ENCODE results near the gene THAP7. TPM values are rescaled to one million over a fixed set of nuclear protein-coding genes. Genes with fewer than 3 reads are reported as not detected.

THAP7 gene
- total RNA-seq, 1 experiment from 2014 or later: 24.6 TPM

- Histone ChIP-seq H3T11ph (ENCODE audit: low read length) (no peak overlapping the region), H2AK5ac (ENCODE audit: insufficient read length, low read length) (no peak overlapping the region), H3K27me3 (ENCODE audit: insufficient read depth, low read length) (peaks cover 3% of the 10 kb centered on the region; the same call in 1 of the 2 replicates), H3K14ac (ENCODE audit: insufficient read depth, low read length) (no peak overlapping the region; the same call in 1 of the 2 replicates), H3K4me2 (ENCODE audit: insufficient read depth, insufficient read length, low read length) (no peak overlapping the region), H2AFZ (ENCODE audit: low read length) (no peak overlapping the region), H3K79me2 (ENCODE audit: insufficient read depth, low read length) (no peaks in the 10 kb centered on the region), H3K56ac (ENCODE audit: insufficient read length, low read depth, low read length) (no peak overlapping the region), H2BK15ac (ENCODE audit: low read depth, low read length) (no peak overlapping the region), H4K91ac (ENCODE audit: insufficient read length, low read depth, low read length) (no peak overlapping the region), H4K5ac (ENCODE audit: insufficient read length, low read depth, low read length) (no peak overlapping the region), H2BK12ac (ENCODE audit: insufficient read length, low read depth, low read length) (no peak overlapping the region), H4K20me1 (ENCODE audit: control insufficient read depth, insufficient read depth, insufficient read length) (no peaks in the 10 kb centered on the region), H2BK20ac (ENCODE audit: low read depth, low read length, poor library complexity, severe bottlenecking) (no peak overlapping the region), H3K9me3 (ENCODE audit: control insufficient read depth, low read depth, low read length) (no peaks in the 10 kb centered on the region), H4K8ac (replicated peaks; ENCODE audit: insufficient read length, low read depth, low read length) (no peak overlapping the region), H3K4ac (ENCODE audit: low read depth, low read length) (no peak overlapping the region), H2BK120ac (ENCODE audit: low read depth, low read length, poor library complexity, severe bottlenecking) (no peak overlapping the region), H3K79me1 (ENCODE audit: insufficient read depth, low read depth, low read length, poor library complexity, severe bottlenecking) (no peaks in the 10 kb centered on the region), H3K27ac (ENCODE audit: insufficient read length, low read depth, low read length) (no peak overlapping the region), H2BK5ac (ENCODE audit: insufficient read length, low read length) (no peak overlapping the region), H3K23ac (ENCODE audit: insufficient read length, low read depth, low read length) (no peak overlapping the region), H3K9ac (ENCODE audit: extremely low read depth, insufficient read length, low read length) (no peak overlapping the region), H3K23me2 (ENCODE audit: insufficient read length, low read depth, low read length, poor library complexity, severe bottlenecking) (no peaks in the 10 kb centered on the region), H3K18ac (ENCODE audit: insufficient read length, low read depth, low read length) (no peak overlapping the region), H3K4me1 (ENCODE audit: insufficient read depth, low read length) (no peaks in the 10 kb centered on the region; the same call in 1 of the 2 replicates)
- Mint-ChIP-seq H3K9me3 (no peaks in the 10 kb centered on the region), H3K36me3 (ENCODE audit: insufficient read depth in 1 of 3, low read depth in 3 of 3) (no peaks in the 10 kb centered on the region), H3K4me3 (no peak overlapping the region), H3K4me1 (peaks cover 10 to 24% of the 10 kb centered on the region in 2 experiments), H3K27ac (no peak overlapping the region; a peak in 1 of 7 replicates), H3K27me3 (ENCODE audit: low read depth) (peaks cover 36% of the 10 kb centered on the region)
- no CpG with 5 or more reads among the region's 13 CpGs for WGBS (ENCODE audit: extremely low coverage, insufficient read length, low lambda C conversion rate)
- DNase-seq: peak; percentile 26
- TF ChIP-seq CTCF (conservative IDR thresholded peaks at IDR 0.05): no peak
Measured at GRCh38 chr22:21028277-21029251, 26.6 kb upstream of the THAP7 start.

Measured in H9 (cell line).